GM18519 (cell line): ENCODE results near the gene AK8.

Experiments
- ATAC-seq: cut with Tn5 transposase; IDR thresholded peaks from one replicate; pipeline ENCODE4 v1.9.1; 2021; ENCODE audit warnings: mild to moderate bottlenecking, moderate library complexity; ENCODE audit not compliant: unreplicated experiment, low FRiP score

The AK8 gene

GRCh38 chr9:132750668-132751067, 127.4 kb downstream of the AK8 start:
- no peak for ATAC-seq

- ATAC-seq, result no peak
These were observed 128.8 kb downstream of the AK8 start for GRCh38 chr9:132749306-132749705.

- no peak for ATAC-seq
These were observed 129.6 kb downstream of the AK8 start for GRCh38 chr9:132748450-132748849.

GRCh38 chr9:132745756-132746709, 132.1 kb downstream of the AK8 start:
- ATAC-seq, result no peak

GRCh38 chr9:132744881-132745755, 133.0 kb downstream of the AK8 start:
- no peak for ATAC-seq

- no peak for ATAC-seq
These were observed 134.1 kb downstream of the AK8 start for GRCh38 chr9:132743931-132744479.

GRCh38 chr9:132742821-132743311, 135.2 kb downstream of the AK8 start:
- no peak for ATAC-seq

GRCh38 chr9:132740526-132741309, 137.4 kb downstream of the AK8 start:
- ATAC-seq, result no peak

GRCh38 chr9:132739710-132740310, 138.3 kb downstream of the AK8 start:
- no peak for ATAC-seq

GRCh38 chr9:132733260-132733815, 144.7 kb downstream of the AK8 start:
- no peak for ATAC-seq

- ATAC-seq, result no peak
These were observed 145.5 kb downstream of the AK8 start for GRCh38 chr9:132732326-132733259.

GRCh38 chr9:132731230-132731629, 146.9 kb downstream of the AK8 start:
- no peak for ATAC-seq

GRCh38 chr9:132730054-132731033, 147.7 kb downstream of the AK8 start:
- ATAC-seq, result no peak

- ATAC-seq, result no peak
These were observed 148.7 kb downstream of the AK8 start for GRCh38 chr9:132729235-132729890.

GRCh38 chr9:132728497-132728896, 149.6 kb downstream of the AK8 start:
- no peak for ATAC-seq

- ATAC-seq, result no peak
These were observed 150.0 kb downstream of the AK8 start for GRCh38 chr9:132728071-132728470.
